Measurements from ENCODE around the gene F12.

GRCh38 chr5:177430972-177431316, 21.6 kb upstream of the F12 start:
- TF ChIP-seq, protein P1, sequence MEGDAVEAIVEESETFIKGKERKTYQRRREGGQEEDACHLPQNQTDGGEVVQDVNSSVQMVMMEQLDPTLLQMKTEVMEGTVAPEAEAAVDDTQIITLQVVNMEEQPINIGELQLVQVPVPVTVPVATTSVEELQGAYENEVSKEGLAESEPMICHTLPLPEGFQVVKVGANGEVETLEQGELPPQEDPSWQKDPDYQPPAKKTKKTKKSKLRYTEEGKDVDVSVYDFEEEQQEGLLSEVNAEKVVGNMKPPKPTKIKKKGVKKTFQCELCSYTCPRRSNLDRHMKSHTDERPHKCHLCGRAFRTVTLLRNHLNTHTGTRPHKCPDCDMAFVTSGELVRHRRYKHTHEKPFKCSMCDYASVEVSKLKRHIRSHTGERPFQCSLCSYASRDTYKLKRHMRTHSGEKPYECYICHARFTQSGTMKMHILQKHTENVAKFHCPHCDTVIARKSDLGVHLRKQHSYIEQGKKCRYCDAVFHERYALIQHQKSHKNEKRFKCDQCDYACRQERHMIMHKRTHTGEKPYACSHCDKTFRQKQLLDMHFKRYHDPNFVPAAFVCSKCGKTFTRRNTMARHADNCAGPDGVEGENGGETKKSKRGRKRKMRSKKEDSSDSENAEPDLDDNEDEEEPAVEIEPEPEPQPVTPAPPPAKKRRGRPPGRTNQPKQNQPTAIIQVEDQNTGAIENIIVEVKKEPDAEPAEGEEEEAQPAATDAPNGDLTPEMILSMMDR (IDR thresholded peaks at IDR 0.05; ENCODE audit: extremely low read depth in 1 of 2, insufficient read depth in 1 of 2, low read depth in 1 of 2, low read length in 2 of 2), result no peak
- TF ChIP-seq POLR2A (IDR thresholded peaks at IDR 0.05; ENCODE audit: low read depth, low read length), result no peak
- no peak for TF ChIP-seq POLR2AphosphoS5 (IDR thresholded peaks at IDR 0.05; ENCODE audit: insufficient read depth, low read depth, low read length)
- no peak for TF ChIP-seq EZH2 (IDR thresholded peaks at IDR 0.05; ENCODE audit: borderline replicate concordance, low read depth, low read length, severe bottlenecking)
- no peak for TF ChIP-seq FOS (IDR thresholded peaks at IDR 0.05; ENCODE audit: borderline replicate concordance, insufficient read depth, low read length)
- no peak for TF ChIP-seq GATA2 (IDR thresholded peaks at IDR 0.05; ENCODE audit: insufficient read depth, insufficient read length, low read depth, low read length)
- no peak for TF ChIP-seq JUN (IDR thresholded peaks at IDR 0.05; ENCODE audit: borderline replicate concordance, insufficient read depth, insufficient read length, low read depth)
- no peak for TF ChIP-seq MYC (IDR thresholded peaks at IDR 0.05; ENCODE audit: low read depth, low read length)
- TF ChIP-seq, protein P2, sequence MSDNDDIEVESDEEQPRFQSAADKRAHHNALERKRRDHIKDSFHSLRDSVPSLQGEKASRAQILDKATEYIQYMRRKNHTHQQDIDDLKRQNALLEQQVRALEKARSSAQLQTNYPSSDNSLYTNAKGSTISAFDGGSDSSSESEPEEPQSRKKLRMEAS (IDR thresholded peaks at IDR 0.05; ENCODE audit: insufficient read depth, insufficient read length), result no peak
